ENCODE measurements around the gene ADAT3.
"Not testable (repeated sequence)": the region's sequence is repeated elsewhere in the genome, so short reads cannot be mapped to it uniquely, and the experiment has no call there.

ADAT3 gene

GRCh38 chr19:1867349-1867724 lies 37.9 kb upstream of the ADAT3 start:
- DNase-seq: no peak

- no peak for DNase-seq
Observed at GRCh38 chr19:1868971-1869370, 36.2 kb upstream of the ADAT3 start.

DNA sequence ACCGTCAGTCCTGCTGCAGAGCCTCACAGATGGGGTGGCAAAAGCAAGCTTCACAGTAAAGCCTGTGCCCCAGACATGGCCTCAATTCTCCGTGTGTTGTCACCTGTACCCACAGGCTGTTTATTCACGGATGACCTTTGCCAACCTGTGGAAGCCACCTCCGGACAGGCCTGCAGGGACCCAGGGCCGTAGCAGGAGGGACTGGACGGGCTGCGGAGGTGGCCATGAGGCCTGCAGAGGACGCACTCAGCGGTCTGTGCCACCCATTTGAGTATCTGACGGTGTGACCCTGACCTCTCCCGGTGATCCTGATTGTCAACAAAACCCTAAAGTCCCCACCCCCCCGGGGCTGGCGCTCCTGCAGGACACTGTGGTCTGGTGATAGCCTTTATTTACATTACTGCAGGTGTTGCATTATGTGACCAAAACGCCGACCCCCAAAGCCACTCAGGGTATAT lies 34.0 kb upstream of the ADAT3 start:
- DNase-seq: no peak

DNA sequence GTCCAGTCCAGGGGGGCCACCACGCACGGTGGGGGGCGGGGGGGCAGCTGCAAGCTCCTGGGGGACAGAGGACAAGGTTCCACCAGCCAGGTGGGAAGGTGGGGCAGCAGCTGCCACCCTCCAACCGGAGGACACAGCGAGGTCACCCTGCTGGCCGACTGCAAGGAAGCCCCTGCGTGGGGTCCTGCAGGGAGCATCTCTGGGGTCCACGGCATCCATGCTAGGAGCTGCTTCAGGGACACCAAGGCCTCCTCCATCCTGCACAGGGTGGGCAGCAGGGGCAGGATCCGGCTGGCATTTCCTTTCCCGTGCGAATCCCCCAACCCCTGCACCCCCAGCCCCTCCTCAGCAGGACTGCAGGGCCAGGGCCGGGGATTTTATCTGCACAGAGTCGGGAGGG lies 33.6 kb upstream of the ADAT3 start:
- no peak for DNase-seq

GRCh38 chr19:1872807-1873523 lies 32.2 kb upstream of the ADAT3 start:
- no peak for DNase-seq

GRCh38 chr19:1873524-1874473 lies 31.4 kb upstream of the ADAT3 start:
- no peak for DNase-seq

GRCh38 chr19:1874554-1875185 lies 30.5 kb upstream of the ADAT3 start:
- no peak for DNase-seq

DNA sequence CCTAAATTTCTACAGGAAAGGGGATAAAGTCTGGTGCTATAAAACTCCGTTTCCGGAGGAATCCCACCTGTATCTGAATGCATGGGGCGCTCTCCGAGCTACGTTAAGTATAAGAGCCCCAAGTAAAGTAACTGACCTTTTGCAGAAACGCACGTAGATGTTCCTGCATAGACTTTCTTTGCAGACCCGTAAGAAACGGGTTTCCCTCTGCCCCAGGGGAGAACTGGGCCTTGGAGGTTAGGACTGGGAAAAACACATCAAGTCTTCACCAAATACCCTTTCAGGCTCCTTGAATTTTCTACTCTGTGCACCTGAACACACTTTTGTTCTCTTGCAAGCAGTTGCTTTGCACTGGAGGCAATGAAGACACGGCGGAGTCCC lies 29.9 kb upstream of the ADAT3 start:
- DNase-seq: not testable (repeated sequence)

- peak; percentile 51 for DNase-seq
Observed at GRCh38 chr19:1875646-1876495, 29.3 kb upstream of the ADAT3 start.

GRCh38 chr19:1876496-1877279 lies 28.5 kb upstream of the ADAT3 start:
- not testable (repeated sequence) for DNase-seq

GRCh38 chr19:1877280-1877660 lies 27.9 kb upstream of the ADAT3 start:
- not testable (repeated sequence) for DNase-seq

- not testable (repeated sequence) for DNase-seq
Observed at GRCh38 chr19:1878583-1878982, 26.6 kb upstream of the ADAT3 start.

DNA sequence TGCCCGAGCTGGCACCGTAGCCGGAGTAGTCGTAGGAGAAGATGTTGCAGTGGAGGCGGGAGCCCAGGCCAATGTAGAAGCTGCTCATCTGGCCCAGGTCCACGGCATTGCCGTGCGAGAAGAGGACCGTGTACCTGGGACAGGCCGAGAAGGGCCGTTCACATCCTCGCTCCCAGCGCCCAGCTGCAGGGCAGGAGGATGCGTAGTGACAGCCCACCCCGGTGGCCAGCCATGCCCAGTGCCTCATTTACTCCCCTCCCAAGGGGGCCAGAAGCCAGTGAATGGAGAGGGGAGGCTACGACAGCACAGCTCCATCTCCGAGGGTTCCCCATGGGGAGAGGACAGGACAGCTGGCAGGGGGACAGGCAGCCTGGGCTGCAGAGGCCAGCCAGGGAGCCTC lies 25.2 kb upstream of the ADAT3 start:
- not testable (repeated sequence) for DNase-seq

- DNase-seq: no peak
Observed at GRCh38 chr19:1880611-1881392, 24.4 kb upstream of the ADAT3 start.

- not testable (repeated sequence) for DNase-seq
Observed at GRCh38 chr19:1881393-1882088, 23.7 kb upstream of the ADAT3 start.

DNA sequence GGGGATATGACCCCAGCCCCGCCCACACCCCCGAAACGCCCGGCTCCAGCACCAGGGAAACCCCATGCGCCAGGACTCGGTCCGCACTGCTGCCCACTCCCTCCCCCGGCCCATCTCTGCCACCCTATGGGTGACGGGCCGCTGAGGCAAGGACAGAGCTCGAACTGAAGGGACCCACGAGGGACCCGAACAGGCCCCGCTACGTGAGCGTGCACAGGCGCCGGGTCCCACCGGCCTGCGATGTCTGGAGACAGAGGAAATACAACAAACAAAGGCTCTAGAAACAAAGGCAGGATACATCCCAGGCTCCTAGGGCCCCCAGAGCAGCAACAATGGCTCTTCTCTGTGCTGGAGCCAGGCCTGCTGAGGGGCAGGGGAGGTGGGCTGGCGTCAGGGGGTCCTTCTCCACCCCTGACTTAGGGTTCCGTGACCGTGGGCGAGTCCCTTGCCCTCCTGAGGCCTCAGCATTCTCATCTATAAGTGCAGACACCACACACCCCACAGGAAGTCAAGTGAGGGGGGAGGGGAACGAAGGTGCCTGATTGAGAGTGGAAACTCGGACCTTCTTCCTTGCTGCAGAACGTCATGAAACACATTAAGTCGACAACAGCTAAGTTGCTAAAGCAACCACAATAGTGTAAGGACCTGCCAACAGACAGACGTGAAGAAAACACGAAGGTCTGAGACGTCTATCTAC lies 23.0 kb upstream of the ADAT3 start:
- no peak for DNase-seq

DNA sequence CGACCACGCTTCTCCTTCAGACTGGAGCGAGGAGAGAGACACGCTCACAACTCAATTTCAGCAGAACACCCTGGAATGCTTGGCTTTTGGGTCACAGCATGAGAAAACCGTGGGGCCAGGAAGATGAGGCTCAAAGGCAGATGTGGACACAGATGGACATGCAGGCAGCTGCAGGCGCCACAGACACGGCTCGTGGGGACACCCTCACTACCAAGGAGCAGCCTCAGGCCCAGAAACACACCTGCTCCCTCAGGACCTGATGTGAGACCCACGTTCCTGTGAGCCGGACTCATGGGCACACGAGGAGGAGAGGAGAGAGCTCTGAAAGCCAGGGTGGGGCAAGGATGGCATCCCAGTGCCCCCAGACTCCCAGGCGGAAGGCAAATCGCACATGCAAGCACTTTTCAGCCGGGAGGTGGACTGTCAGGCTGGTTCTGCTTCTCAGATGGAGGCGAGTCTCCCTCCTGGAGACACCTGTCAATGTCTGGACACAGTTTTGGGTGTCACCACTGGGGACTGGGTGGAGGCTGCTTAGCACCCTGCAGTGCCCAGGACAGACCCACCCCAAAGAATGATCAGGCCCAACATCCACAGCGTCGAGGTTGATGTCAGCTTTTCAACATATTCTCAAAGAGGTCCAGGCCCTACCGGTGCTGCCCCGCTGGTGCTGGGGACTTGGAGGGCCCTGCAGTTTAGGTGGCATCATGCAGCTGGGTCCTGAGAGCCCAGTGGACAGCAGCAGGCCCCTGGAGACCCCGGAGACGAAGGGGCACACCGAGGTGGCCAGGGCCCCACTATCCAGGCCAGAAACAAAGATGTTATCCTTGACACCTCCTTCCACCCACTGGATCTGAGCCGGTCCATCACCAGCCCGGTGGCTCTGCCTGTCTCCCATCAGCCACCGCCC lies 22.2 kb upstream of the ADAT3 start:
- DNase-seq: no peak

DNA sequence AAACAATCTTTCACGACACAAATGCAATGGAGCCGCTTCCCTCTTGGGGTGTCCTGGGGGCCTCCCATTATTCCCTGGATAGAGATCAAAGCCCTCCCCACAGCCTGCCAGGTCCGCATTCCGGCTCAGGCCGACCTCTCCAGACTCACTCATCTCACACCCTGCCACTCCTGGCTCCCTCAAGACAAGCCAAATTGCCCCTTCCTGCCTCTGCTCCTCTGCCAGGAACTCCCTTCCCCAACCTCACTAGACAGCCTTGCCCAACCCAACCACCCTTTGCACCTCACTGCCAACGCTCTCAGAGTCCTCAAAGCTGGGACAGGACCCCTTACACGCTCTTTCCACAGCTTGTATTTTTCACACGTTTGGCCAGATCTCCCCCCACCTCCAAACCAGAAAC lies 21.4 kb upstream of the ADAT3 start:
- no peak for DNase-seq
